Measurements from ENCODE around the gene FGF8.

FGF8 gene

GRCh38 chr10:101769541-101770180 is 6.3 kb downstream of the FGF8 start:
- no peak for DNase-seq (ENCODE audit: low read depth in 2 of 2)

GRCh38 chr10:101768791-101769170 is 7.1 kb downstream of the FGF8 start:
- DNase-seq (ENCODE audit: low read depth in 2 of 2), result no peak

DNA sequence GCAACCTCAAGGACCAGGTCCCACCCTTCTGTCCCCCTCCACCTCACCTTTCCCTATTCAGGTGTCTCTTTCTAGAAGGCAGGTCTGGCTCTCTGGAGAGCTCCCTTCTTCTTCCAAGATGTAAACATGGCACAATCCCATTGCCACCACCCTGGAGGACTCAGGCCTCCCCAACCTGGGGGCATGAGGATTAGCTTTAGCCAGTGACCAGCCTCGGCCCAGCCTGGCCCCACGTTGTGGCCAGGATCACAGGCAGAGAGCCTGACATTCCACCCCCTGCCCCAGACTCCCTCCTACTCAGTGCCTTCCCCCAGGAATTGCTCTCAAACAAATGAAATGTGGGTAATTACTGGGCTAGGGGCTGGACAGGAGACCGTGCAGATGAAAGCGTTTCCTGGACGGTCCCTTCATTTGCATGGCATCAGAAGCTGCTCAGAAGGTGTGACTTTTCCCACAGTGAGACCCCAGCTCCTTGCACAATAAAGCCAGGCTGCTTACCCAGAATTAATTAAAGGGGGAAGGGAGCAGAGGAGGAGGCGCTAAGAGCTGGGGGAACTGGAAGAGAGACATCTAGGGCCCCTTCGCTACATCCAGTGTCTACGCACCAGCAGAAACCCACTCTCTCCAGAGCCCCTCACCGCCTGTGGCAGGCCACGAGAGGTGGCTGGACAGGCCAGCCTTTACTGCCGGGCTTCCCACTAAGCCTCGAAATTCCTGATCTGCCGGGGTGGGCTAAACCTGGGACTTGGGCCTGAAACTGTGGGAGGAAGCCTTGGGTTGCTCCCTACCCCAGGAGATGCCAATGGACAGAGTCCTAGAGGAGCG is 7.7 kb downstream of the FGF8 start:
- DNase-seq (ENCODE audit: low read depth in 2 of 2), result no peak

DNA sequence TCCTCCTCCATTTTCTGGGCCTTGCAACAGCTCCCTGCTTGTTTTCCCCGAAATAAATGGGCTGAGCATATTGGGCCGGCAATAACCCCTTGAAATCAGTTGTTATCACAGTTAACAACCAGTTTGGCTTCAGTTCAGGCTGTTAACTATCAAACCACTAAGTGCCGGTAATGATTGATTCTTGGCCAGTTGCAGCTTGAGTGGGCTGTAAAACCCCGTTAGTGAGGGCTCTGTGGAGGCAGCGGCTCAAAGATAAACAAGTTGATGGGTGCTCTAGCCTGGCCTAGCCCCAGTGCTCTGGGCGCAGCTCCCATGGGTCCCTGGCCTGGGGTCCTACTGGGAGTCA is 8.3 kb downstream of the FGF8 start:
- no peak for DNase-seq (ENCODE audit: low read depth in 2 of 2)

DNA sequence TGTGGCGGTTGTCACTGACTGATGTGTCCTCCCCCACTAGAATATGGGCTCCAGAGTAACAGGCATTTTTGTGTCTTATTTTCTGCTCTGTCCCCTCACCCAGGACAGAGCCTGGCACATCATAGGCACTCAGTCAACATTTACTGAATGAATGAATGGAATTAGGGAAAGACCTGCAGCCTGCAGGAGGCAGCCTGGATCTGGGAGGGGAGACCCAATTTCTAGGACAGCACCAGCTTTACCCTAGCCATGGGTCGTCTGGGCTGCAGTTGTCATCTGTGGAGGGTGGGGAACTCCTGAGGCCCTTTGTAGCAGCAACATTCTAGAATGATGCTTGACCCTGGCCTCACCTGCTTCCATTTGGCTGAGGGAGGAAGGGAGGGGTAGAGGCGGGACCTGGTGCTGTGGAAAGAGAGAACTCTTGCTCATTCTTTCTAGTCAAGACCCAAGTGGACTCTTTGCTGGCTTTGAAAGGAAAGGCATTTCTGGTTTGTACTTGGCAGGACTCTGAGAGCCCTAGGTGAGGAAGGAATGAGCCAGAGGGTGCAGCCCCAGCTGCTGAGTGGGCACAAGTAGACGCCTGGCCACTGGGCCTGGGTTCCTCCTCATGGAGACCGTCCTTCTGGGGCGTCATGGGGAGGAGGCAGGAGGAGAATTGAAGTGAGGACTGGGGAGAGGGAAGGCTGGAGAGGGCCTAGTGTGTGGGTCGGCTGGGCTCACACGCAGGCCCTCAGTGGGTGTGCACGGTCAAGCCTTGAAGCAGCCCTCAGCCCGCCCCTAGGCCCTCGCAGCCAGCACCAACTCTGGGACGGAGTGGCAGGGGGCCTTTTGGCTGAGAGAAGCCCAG is 8.9 kb downstream of the FGF8 start:
- no peak for DNase-seq (ENCODE audit: low read depth in 2 of 2)

- DNase-seq (ENCODE audit: low read depth in 2 of 2), result no peak
Measured at GRCh38 chr10:101766306-101766705, 9.6 kb downstream of the FGF8 start.

DNA sequence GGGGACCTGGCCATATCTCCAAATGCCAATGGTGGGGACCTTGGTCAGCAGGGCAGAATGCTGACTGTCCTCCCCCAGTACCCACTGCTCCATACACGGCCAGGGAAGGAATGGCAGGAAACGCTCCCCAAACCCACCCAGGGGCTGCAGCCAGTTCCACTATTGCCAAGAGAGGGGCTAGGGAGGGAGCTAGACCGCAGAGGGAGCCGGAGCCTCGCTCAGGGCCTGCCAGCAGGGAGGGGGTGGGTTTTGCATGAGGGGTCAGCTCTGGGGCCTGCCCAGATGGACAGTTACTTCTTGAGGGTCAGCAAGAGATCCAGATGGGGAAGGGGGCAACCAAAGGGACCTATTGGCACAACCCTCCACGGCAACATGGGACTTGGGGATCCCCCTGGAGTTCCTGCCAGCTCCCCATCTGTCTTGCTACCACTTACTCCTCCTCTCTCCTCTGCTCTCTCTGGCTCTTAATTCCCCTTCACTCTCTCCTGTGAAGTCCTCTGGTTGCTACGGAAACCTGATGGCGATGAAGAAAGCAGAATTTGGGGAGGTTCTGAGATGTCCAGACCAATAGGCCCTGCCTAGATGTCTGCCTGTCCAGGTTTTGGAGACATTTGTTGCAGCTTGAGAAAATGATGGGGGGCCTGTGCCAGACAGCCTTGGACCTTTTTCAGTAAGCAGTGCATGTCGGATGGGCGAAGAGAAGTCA is 12.6 kb downstream of the FGF8 start:
- no peak for DNase-seq (ENCODE audit: low read depth in 2 of 2)

GRCh38 chr10:101762736-101763135 is 13.2 kb downstream of the FGF8 start:
- DNase-seq (ENCODE audit: low read depth in 2 of 2), result no peak

- DNase-seq (ENCODE audit: low read depth in 2 of 2), result no peak
Measured at GRCh38 chr10:101761226-101761625, 14.7 kb downstream of the FGF8 start.

GRCh38 chr10:101760510-101760909 is 15.4 kb downstream of the FGF8 start:
- DNase-seq (ENCODE audit: low read depth in 2 of 2), result no peak

GRCh38 chr10:101759309-101760247 is 16.3 kb downstream of the FGF8 start:
- DNase-seq (ENCODE audit: low read depth in 2 of 2), result no peak

DNA sequence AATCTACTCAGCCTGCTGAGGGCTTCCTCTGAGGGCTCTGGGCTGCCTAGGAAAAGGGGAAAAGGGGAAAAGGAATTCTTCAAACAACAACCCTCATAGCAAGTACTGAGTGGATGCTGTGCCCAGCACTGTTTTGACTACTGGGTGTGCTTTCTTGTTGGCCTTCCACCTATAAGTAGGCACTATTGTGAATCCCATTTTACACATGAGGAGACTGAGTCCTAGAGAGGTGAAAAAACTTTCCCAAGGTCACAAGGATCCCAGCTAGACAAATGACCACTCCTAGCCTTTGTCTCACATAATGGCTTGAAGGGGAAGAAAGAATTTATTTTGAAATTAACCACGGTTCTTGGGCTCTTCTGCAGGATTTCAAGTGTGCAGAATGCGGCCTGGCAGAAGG is 17.1 kb downstream of the FGF8 start:
- DNase-seq (ENCODE audit: low read depth in 2 of 2), result no peak

- DNase-seq (ENCODE audit: low read depth in 2 of 2), result no peak
Measured at GRCh38 chr10:101752241-101752640, 23.7 kb downstream of the FGF8 start.

GRCh38 chr10:101749047-101750016 is 26.6 kb downstream of the FGF8 start:
- no peak for DNase-seq (ENCODE audit: low read depth in 2 of 2)

GRCh38 chr10:101748496-101748895 is 27.4 kb downstream of the FGF8 start:
- no peak for DNase-seq (ENCODE audit: low read depth in 2 of 2)

- DNase-seq (ENCODE audit: low read depth in 2 of 2), result no peak
Measured at GRCh38 chr10:101745074-101745696, 30.7 kb downstream of the FGF8 start.

DNA sequence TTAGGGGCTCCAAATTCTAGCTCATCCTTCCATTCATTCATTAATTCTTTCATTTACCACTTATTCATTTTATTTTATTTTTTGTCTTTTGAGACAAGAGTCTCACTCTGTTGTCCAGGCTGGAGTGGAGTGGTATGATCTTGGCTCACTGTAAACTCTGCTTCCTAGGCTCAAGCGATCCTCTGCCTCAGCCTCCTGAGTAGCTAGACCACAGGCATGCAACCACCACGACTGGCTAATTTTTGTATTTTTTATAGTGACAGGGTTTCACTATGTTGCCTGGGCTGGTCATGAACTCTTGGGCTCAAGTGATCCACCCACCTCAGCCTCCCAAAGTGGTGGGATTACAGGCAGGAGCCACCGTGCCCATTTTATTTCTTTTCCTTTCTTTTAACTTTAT is 31.6 kb downstream of the FGF8 start:
- DNase-seq (ENCODE audit: low read depth in 2 of 2), result no peak

- DNase-seq (ENCODE audit: low read depth in 2 of 2), result no peak
Measured at GRCh38 chr10:101741938-101742337, 34.0 kb downstream of the FGF8 start.

- no peak for DNase-seq (ENCODE audit: low read depth in 2 of 2)
Measured at GRCh38 chr10:101736666-101737065, 39.2 kb downstream of the FGF8 start.

Measured in stimulated activated CD4-positive, alpha-beta T cell treated with anti-CD3 and anti-CD28 coated beads, Interleukin-15, amount 100 ng/mL, for 48 hours (primary cell).